Measurements from ENCODE around the gene RASGEF1B. TPM values are rescaled to one million over a fixed set of nuclear protein-coding genes. Genes with fewer than 3 reads are reported as not detected.

RASGEF1B gene
- total RNA-seq, 4 donors from 2014 or later, result 14.1 to 31.0 (median 26.2) TPM

DNA sequence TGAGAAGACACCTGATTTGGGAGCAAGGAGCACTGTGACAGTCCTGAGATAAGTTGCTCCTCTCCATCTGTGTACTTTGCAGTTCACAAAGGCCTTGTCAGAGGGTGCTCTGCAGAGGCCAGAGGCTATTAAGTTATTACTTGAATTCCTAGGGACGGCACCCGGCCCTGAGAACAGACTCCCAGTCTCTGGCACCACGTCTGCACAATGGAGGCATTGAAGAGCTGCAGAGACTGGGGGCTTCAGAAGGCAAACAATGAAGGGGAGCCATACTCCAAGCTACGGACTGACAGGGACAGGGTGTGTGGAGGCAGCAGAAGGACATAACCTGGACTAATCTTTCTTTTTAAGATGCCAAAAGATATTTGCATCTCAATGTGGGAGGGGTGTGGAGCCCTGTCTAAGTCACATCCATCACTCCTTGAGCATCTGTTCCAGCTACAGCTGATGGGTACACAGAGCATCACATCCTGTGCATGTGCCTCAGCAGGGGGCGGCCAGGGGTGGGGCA lies 11.5 kb downstream of the RASGEF1B start:
- 73% methylated on average over 5 of the region's 5 CpGs; no CpG with 5 or more reads in 1 of the 2 donors for WGBS, 2 donors (ENCODE audit: low coverage in 1 of 2)
- peaks cover 18 to 50% (median 26%) of the 10 kb centered on the region in 4 donors for H3K4me1 ChIP-seq
- H3K4me3 ChIP-seq, result no peak overlapping the region
- TF ChIP-seq EP300 (IDR thresholded peaks at IDR 0.05; ENCODE audit: low read depth), result no peak
- TF ChIP-seq, protein P1, sequence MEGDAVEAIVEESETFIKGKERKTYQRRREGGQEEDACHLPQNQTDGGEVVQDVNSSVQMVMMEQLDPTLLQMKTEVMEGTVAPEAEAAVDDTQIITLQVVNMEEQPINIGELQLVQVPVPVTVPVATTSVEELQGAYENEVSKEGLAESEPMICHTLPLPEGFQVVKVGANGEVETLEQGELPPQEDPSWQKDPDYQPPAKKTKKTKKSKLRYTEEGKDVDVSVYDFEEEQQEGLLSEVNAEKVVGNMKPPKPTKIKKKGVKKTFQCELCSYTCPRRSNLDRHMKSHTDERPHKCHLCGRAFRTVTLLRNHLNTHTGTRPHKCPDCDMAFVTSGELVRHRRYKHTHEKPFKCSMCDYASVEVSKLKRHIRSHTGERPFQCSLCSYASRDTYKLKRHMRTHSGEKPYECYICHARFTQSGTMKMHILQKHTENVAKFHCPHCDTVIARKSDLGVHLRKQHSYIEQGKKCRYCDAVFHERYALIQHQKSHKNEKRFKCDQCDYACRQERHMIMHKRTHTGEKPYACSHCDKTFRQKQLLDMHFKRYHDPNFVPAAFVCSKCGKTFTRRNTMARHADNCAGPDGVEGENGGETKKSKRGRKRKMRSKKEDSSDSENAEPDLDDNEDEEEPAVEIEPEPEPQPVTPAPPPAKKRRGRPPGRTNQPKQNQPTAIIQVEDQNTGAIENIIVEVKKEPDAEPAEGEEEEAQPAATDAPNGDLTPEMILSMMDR (IDR thresholded peaks at IDR 0.05), result no peak
- TF ChIP-seq POLR2AphosphoS5 (IDR thresholded peaks at IDR 0.05), result no peak
- no peak for TF ChIP-seq POLR2A (IDR thresholded peaks at IDR 0.05)
- no peak overlapping the region for H3K27ac ChIP-seq
- no peaks in the 10 kb centered on the region for H3K9me3 ChIP-seq
- in situ Hi-C loops (cut with MboI; ENCODE audit: low pct_ligation_motif_present in 1 of 4, low pct_unique_long_range_greater_than_20kb in 1 of 4, low sequenced_read_pairs in 3 of 4) (loop anchor here in 1 of 4 donors (10.0 kb wide), 1 partner anchor 385 kb away; no protein-coding TSS in a partner anchor), intact Hi-C loops (cut with DNase I; ENCODE audit: low total_unique reads) (no loop called here)
- H3K36me3 ChIP-seq, result peaks cover 0 to 4% (median 0%) of the 10 kb centered on the region in 4 donors
- no peak for DNase-seq
- H3K27me3 ChIP-seq, result no peaks in the 10 kb centered on the region

DNA sequence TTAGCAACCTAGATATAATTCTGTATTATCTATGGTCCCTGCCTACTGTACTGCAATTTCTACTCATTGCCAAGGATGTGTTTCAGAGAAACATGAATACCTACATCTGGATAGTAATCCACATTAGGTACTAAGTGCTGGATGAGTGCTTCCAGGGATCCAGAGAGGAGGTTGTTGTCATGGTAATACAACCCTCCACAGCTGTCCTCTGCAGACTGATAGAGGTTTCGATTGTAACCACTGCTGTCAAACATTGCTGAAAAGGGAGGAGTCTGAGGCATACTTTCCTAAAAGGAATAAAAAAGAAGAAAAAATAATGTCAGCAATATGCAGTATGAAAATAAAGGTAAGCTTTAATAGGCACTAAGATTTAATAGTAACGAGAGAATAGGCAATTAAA lies 12.5 kb downstream of the RASGEF1B start:
- no peaks in the 10 kb centered on the region for H3K9me3 ChIP-seq
- intact Hi-C loops (cut with DNase I; ENCODE audit: low total_unique reads), result no loop called here
- in situ Hi-C loops (cut with MboI; ENCODE audit: low pct_ligation_motif_present in 1 of 4, low pct_unique_long_range_greater_than_20kb in 1 of 4, low sequenced_read_pairs in 3 of 4), result no loop called here
- DNase-seq, result no peak
- TF ChIP-seq POLR2A (IDR thresholded peaks at IDR 0.05), result no peak
- no peak for TF ChIP-seq EP300 (IDR thresholded peaks at IDR 0.05; ENCODE audit: low read depth)
- TF ChIP-seq, protein P1 (IDR thresholded peaks at IDR 0.05), result no peak
- TF ChIP-seq POLR2AphosphoS5 (IDR thresholded peaks at IDR 0.05), result no peak
- H3K27ac ChIP-seq, result no peak overlapping the region
- WGBS, 2 donors (ENCODE audit: low coverage in 1 of 2), result 75 to 83% methylated on average over 2 of the region's 2 CpGs
- H3K36me3 ChIP-seq, result peaks cover 0 to 4% (median 0%) of the 10 kb centered on the region in 4 donors
- H3K4me1 ChIP-seq, result peaks cover 18 to 48% (median 22%) of the 10 kb centered on the region in 4 donors
- H3K4me3 ChIP-seq, result no peak overlapping the region
- H3K27me3 ChIP-seq, result no peaks in the 10 kb centered on the region

- Histone ChIP-seq H3K9me3 (no peaks in the 10 kb centered on the region), H3K4me1 (peaks cover 18 to 40% (median 19%) of the 10 kb centered on the region in 4 donors), H3K36me3 (peaks cover 0 to 4% (median 0%) of the 10 kb centered on the region in 4 donors), H3K27ac (no peak overlapping the region), H3K27me3 (no peaks in the 10 kb centered on the region), H3K4me3 (no peak overlapping the region)
- intact Hi-C loops (cut with DNase I; ENCODE audit: low total_unique reads), result no loop called here
- no peak for DNase-seq
- in situ Hi-C loops (cut with MboI; ENCODE audit: low pct_ligation_motif_present in 1 of 4, low pct_unique_long_range_greater_than_20kb in 1 of 4, low sequenced_read_pairs in 3 of 4), result no loop called here
- WGBS, 2 donors (ENCODE audit: low coverage in 1 of 2), result 95 to 98% methylated on average over 2 of the region's 2 CpGs
- no peak for TF ChIP-seq POLR2A (IDR thresholded peaks at IDR 0.05)
Measured at GRCh38 chr4:81457921-81458520, 13.7 kb downstream of the RASGEF1B start.

- Histone ChIP-seq H3K36me3 (peaks cover 0 to 4% (median 0%) of the 10 kb centered on the region in 4 donors), H3K27me3 (no peaks in the 10 kb centered on the region), H3K4me3 (no peak overlapping the region), H3K27ac (no peak overlapping the region), H3K9me3 (no peaks in the 10 kb centered on the region), H3K4me1 (peaks cover 11 to 37% (median 15%) of the 10 kb centered on the region in 4 donors)
- WGBS, 2 donors (ENCODE audit: low coverage in 1 of 2), result 90 to 92% methylated on average over 2 to 3 of the region's 3 CpGs
- no peak for DNase-seq
- no peak for TF ChIP-seq POLR2AphosphoS5 (IDR thresholded peaks at IDR 0.05)
- intact Hi-C loops (cut with DNase I; ENCODE audit: low total_unique reads) (no loop called here), in situ Hi-C loops (cut with MboI; ENCODE audit: low pct_ligation_motif_present in 1 of 4, low pct_unique_long_range_greater_than_20kb in 1 of 4, low sequenced_read_pairs in 3 of 4) (no loop called here)
Measured at GRCh38 chr4:81457345-81457744, 14.4 kb downstream of the RASGEF1B start.

DNA sequence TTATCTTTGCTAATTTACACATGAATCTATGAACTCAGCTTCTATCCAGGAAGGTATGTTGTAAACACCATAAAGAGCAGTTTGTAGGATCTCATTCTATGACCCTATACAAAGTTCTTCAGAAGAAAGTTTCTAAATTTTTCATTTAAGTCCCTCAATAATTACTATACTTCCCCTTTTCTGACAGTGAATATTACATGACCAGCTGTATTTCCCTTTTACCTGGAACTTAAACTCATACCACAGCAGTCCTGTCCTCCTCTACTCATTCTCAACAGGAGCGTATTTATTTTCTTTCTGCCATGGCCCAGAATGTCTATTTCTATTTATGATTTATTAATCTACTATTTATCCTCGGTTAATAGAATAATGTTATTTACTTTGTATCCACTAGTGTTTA lies 15.8 kb downstream of the RASGEF1B start:
- H3K4me3 ChIP-seq, result no peak overlapping the region
- H3K27ac ChIP-seq, result no peak overlapping the region
- in situ Hi-C loops (cut with MboI; ENCODE audit: low pct_ligation_motif_present in 1 of 4, low pct_unique_long_range_greater_than_20kb in 1 of 4, low sequenced_read_pairs in 3 of 4), result no loop called here

More for the DNA sequence above, 15.8 kb downstream of the RASGEF1B start:
- WGBS, 2 donors (ENCODE audit: low coverage in 1 of 2), result 75 to 77% methylated on average over 2 of the region's 2 CpGs
- no peaks in the 10 kb centered on the region for H3K9me3 ChIP-seq
- peaks cover 0 to 25% (median 2%) of the 10 kb centered on the region in 4 donors for H3K4me1 ChIP-seq
- TF ChIP-seq, protein P1 (IDR thresholded peaks at IDR 0.05), result no peak
- TF ChIP-seq POLR2AphosphoS5 (IDR thresholded peaks at IDR 0.05) (no peak), POLR2A (IDR thresholded peaks at IDR 0.05) (no peak), EP300 (IDR thresholded peaks at IDR 0.05; ENCODE audit: low read depth) (no peak)
- peaks cover 0 to 12% (median 2%) of the 10 kb centered on the region in 4 donors for H3K36me3 ChIP-seq
- no peak for DNase-seq
- H3K27me3 ChIP-seq, result no peaks in the 10 kb centered on the region
- intact Hi-C loops (cut with DNase I; ENCODE audit: low total_unique reads), result no loop called here

All from transverse colon (tissue), 4 donors.